ENCODE data around the gene CD151.

CD151 gene

GRCh38 chr11:858053-858761 is 25.5 kb downstream of the CD151 start:
- DNase-seq (ENCODE audit: low spot score) = no peak

GRCh38 chr11:858762-859339 is 26.1 kb downstream of the CD151 start:
- DNase-seq (ENCODE audit: low spot score) = no peak

- DNase-seq (ENCODE audit: low spot score) = peak; percentile 80
Observed at GRCh38 chr11:859394-860131, 26.8 kb downstream of the CD151 start.

- DNase-seq (ENCODE audit: low spot score) = no peak
Observed at GRCh38 chr11:860234-861104, 27.7 kb downstream of the CD151 start.

GRCh38 chr11:861105-861479 is 28.3 kb downstream of the CD151 start:
- no peak for DNase-seq (ENCODE audit: low spot score)

- DNase-seq (ENCODE audit: low spot score) = no peak
Observed at GRCh38 chr11:862081-862661, 29.4 kb downstream of the CD151 start.

- DNase-seq (ENCODE audit: low spot score) = no peak
Observed at GRCh38 chr11:862696-863022, 29.9 kb downstream of the CD151 start.

- DNase-seq (ENCODE audit: low spot score) = peak; percentile 44
Observed at GRCh38 chr11:863023-863909, 30.5 kb downstream of the CD151 start.

- DNase-seq (ENCODE audit: low spot score) = no peak
Observed at GRCh38 chr11:863910-864827, 31.4 kb downstream of the CD151 start.

- DNase-seq (ENCODE audit: low spot score) = no peak
Observed at GRCh38 chr11:864898-865297, 32.1 kb downstream of the CD151 start.

GRCh38 chr11:865462-866430 is 33.0 kb downstream of the CD151 start:
- no peak for DNase-seq (ENCODE audit: low spot score)

GRCh38 chr11:866481-866880 is 33.7 kb downstream of the CD151 start:
- DNase-seq (ENCODE audit: low spot score) = no peak

GRCh38 chr11:867856-868358 is 35.2 kb downstream of the CD151 start:
- DNase-seq (ENCODE audit: low spot score) = no peak

- DNase-seq (ENCODE audit: low spot score) = no peak
Observed at GRCh38 chr11:868394-868793, 35.6 kb downstream of the CD151 start.

GRCh38 chr11:868802-869201 is 36.0 kb downstream of the CD151 start:
- DNase-seq (ENCODE audit: low spot score) = no peak

GRCh38 chr11:869399-870126 is 36.8 kb downstream of the CD151 start:
- DNase-seq (ENCODE audit: low spot score) = no peak

GRCh38 chr11:870127-870413 is 37.3 kb downstream of the CD151 start:
- DNase-seq (ENCODE audit: low spot score) = peak; percentile 24

GRCh38 chr11:870418-870817 is 37.7 kb downstream of the CD151 start:
- no peak for DNase-seq (ENCODE audit: low spot score)

All from kidney tubule cell (primary cell).